Tibial artery (tissue), 4 donors: Measurements from ENCODE around the gene S100A8.

Experiments
- DNase-seq, 2 donors: peaks; one replicate each; pipeline ENCODE4 v3.0.0-alpha.2; 2019
- H3K27ac ChIP-seq, 2 donors: fragments of 200-600 bp; sonication (generic) in 1 of 2; 1 replicate in 1 of 2; 2 replicates in 1 of 2; pipeline ENCODE4 v1.5.1; 2018 to 2019; ENCODE audit warnings: mild to moderate bottlenecking in 1 of 2
- H3K27me3 ChIP-seq, 2 donors: fragments of 200-600 bp; sonication (generic) in 1 of 2; one replicate each; pipeline versions ENCODE4 v1.5.1 to v1.6.0; 2016 to 2019
- H3K36me3 ChIP-seq, 3 donors: fragments of 200-600 bp; sonication (generic) in 2 of 3; one replicate each; pipeline ENCODE4 v1.5.1; 2016 to 2019; ENCODE audit warnings: mild to moderate bottlenecking in 2 of 3
- H3K4me1 ChIP-seq, 4 donors: fragments of 200-600 bp; sonication (generic) in 2 of 4; 1 replicate in 3 of 4; 2 replicates in 1 of 4; pipeline ENCODE4 v1.5.1; 2016 to 2019
- H3K4me3 ChIP-seq, 2 donors: fragments of 200-600 bp; sonication (generic) in 1 of 2; 1 replicate in 1 of 2; 2 replicates in 1 of 2; pipeline ENCODE4 v1.5.1; 2018 to 2019; ENCODE audit warnings: mild to moderate bottlenecking in 2 of 2
- H3K9me3 ChIP-seq, 3 donors: fragments of 200-600 bp; sonication (generic) in 1 of 3; one replicate each; pipeline ENCODE4 v1.5.1; 2016 to 2019
- CTCF ChIP-seq, 2 experiments: fragments of 200-600 bp in 1 of 2; fragments of 450-650 bp in 1 of 2; IDR thresholded peaks; one replicate each; pipeline ENCODE4 v1.5.1; 2017 to 2019; ENCODE audit warnings: antibody characterized with exemption in 2 of 2, mild to moderate bottlenecking in 1 of 2, moderate library complexity in 1 of 2
- intact Hi-C: fragments of 100-400 bp; cut with DNase I; formaldehyde crosslinking; loops from one replicate; pipeline ENCODE4 v1.15.0; 2023; ENCODE audit warnings: low total_unique reads

The S100A8 gene

GRCh38 chr1:153432874-153433681 lies 42.2 kb upstream of the S100A8 start:
- intact Hi-C loops: no loop called here
- no peaks in the 10 kb centered on the region for H3K4me1 ChIP-seq
- H3K27ac ChIP-seq: no peak overlapping the region
- H3K36me3 ChIP-seq: no peaks in the 10 kb centered on the region
- peaks cover 0 to 8% of the 10 kb centered on the region in 2 donors for H3K27me3 ChIP-seq
- no peak overlapping the region for H3K4me3 ChIP-seq
- TF ChIP-seq CTCF (IDR thresholded peaks at IDR 0.05): no peak
- DNase-seq: no peak
- H3K9me3 ChIP-seq: no peaks in the 10 kb centered on the region

- Histone ChIP-seq H3K36me3 (no peaks in the 10 kb centered on the region), H3K9me3 (no peaks in the 10 kb centered on the region), H3K4me1 (no peaks in the 10 kb centered on the region), H3K27ac (no peak overlapping the region), H3K27me3 (peaks cover 0 to 8% of the 10 kb centered on the region in 2 donors), H3K4me3 (no peak overlapping the region)
- intact Hi-C loops: no loop called here
- no peak for TF ChIP-seq CTCF (IDR thresholded peaks at IDR 0.05)
- no peak for DNase-seq
Measured at GRCh38 chr1:153431928-153432327, 41.1 kb upstream of the S100A8 start.

GRCh38 chr1:153431427-153431826 lies 40.6 kb upstream of the S100A8 start:
- Histone ChIP-seq H3K36me3 (no peaks in the 10 kb centered on the region), H3K9me3 (no peaks in the 10 kb centered on the region), H3K4me1 (no peaks in the 10 kb centered on the region), H3K27ac (no peak overlapping the region), H3K27me3 (peaks cover 0 to 8% of the 10 kb centered on the region in 2 donors), H3K4me3 (no peak overlapping the region)
- no peak for TF ChIP-seq CTCF (IDR thresholded peaks at IDR 0.05)
- DNase-seq: no peak
- intact Hi-C loops: no loop called here

- Histone ChIP-seq H3K4me3 (no peak overlapping the region), H3K27me3 (peaks cover 0 to 4% of the 10 kb centered on the region in 2 donors), H3K4me1 (no peaks in the 10 kb centered on the region), H3K9me3 (no peaks in the 10 kb centered on the region), H3K27ac (no peak overlapping the region), H3K36me3 (no peaks in the 10 kb centered on the region)
- DNase-seq: no peak
- no peak for TF ChIP-seq CTCF (IDR thresholded peaks at IDR 0.05)
- intact Hi-C loops: no loop called here
Measured at GRCh38 chr1:153431002-153431401, 40.1 kb upstream of the S100A8 start.

GRCh38 chr1:153430561-153430960 lies 39.7 kb upstream of the S100A8 start:
- intact Hi-C loops: loop anchor here (1.0 kb wide), 1 partner anchor 19 kb away; no protein-coding TSS in a partner anchor
- no peak for TF ChIP-seq CTCF (IDR thresholded peaks at IDR 0.05)

More at GRCh38 chr1:153430561-153430960, 39.7 kb upstream of the S100A8 start:
- peaks cover 0 to 3% of the 10 kb centered on the region in 2 donors for H3K27me3 ChIP-seq
- no peak for DNase-seq
- no peaks in the 10 kb centered on the region for H3K9me3 ChIP-seq
- no peak overlapping the region for H3K27ac ChIP-seq
- H3K4me1 ChIP-seq: no peaks in the 10 kb centered on the region
- H3K36me3 ChIP-seq: no peaks in the 10 kb centered on the region
- H3K4me3 ChIP-seq: no peak overlapping the region
